A549 (cell line): ENCODE data around the gene TRAF3. TPM values are rescaled to one million over a fixed set of nuclear protein-coding genes. Genes with fewer than 3 reads are reported as not detected.

Source experiments
- ATAC-seq, 2 experiments: fragments of 200-7000 bp in 1 of 2; fragments of >200 bp in 1 of 2; cut with Nextera tagmentation in 1 of 2; cut with Tn5 transposase in 1 of 2; 3 replicates each; pipeline versions ENCODE4 v1.8.0 to v1.9.1; 2018 to 2020; ENCODE audit warnings: mild to moderate bottlenecking in 1 of 2, moderate library complexity in 1 of 2
- CTCF ChIA-PET: fragments of 300-600 bp; sonication (Branson Sonifier 250); formaldehyde crosslinking; extraction: SDS; loops from one replicate; lab custom pipeline; 2021; ENCODE audit warnings: antibody characterized with exemption, inconsistent platforms; lab: Yijun Ruan, JAX
- POLR2A ChIA-PET: fragments of 350-600 bp; formaldehyde crosslinking; extraction: SDS; loops from one replicate; lab custom pipeline; 2021; ENCODE audit warnings: antibody characterized with exemption, inconsistent platforms; lab: Yijun Ruan, JAX
- DNase-seq, 2 experiments: peaks; one replicate each; pipeline versions ENCODE4 v3.0.0 to v3.0.0-alpha.2; 2011 to 2016; ENCODE audit warnings: low read depth in 1 of 2, low spot score in 1 of 2
- FAIRE-seq: peaks from 2 replicates; lab custom pipeline; 2011; peaks lifted over from hg19 to GRCh38; lab: Jason Lieb, UNC
- H3K27ac ChIP-seq, 2 experiments: fragments of >200 bp; sonication (Bioruptor Twin); formaldehyde crosslinking; 3 replicates each; pipeline ENCODE4 v1.5.1; 2016 to 2017
- H3K4me1 ChIP-seq: fragments of >200 bp; sonication (Bioruptor Twin); formaldehyde crosslinking; 3 replicates; pipeline ENCODE4 v1.6.1; 2016
- H3K4me2 ChIP-seq: fragments of >200 bp; sonication (Bioruptor Twin); formaldehyde crosslinking; 3 replicates; pipeline ENCODE4 v1.6.1; 2016
- H3K4me3 ChIP-seq: fragments of >200 bp; sonication (Bioruptor Twin); formaldehyde crosslinking; 3 replicates; pipeline ENCODE4 v1.5.1; 2016
- H3K9me3 ChIP-seq: fragments of >200 bp; sonication (Bioruptor Twin); formaldehyde crosslinking; 3 replicates; pipeline ENCODE4 v1.6.1; 2016
- BHLHE40 ChIP-seq: IDR thresholded peaks from 2 replicates; pipeline ENCODE4 v1.6.1; 2012; ENCODE audit warnings: low read depth, low read length, inconsistent platforms
- CBX2 ChIP-seq: fragments of 200-600 bp; sonication (generic); IDR thresholded peaks from 2 replicates; pipeline ENCODE4 v1.6.1; 2016; ENCODE audit warnings: low read depth, mild to moderate bottlenecking, borderline replicate concordance
- CBX8 ChIP-seq: fragments of 200-600 bp; sonication (generic); IDR thresholded peaks from 2 replicates; pipeline ENCODE4 v1.6.1; 2016
- EP300 ChIP-seq, 2 experiments: fragments of >200 bp; sonication (Bioruptor Twin); formaldehyde crosslinking; IDR thresholded peaks; 2 replicates in 1 of 2; 3 replicates in 1 of 2; pipeline ENCODE4 v1.6.1; 2016 to 2017
- FOSB ChIP-seq: fragments of 250-450 bp; sonication (Bioruptor Pico); IDR thresholded peaks from 2 replicates; pipeline ENCODE4 v1.5.0; 2020; ENCODE audit warnings: mild to moderate bottlenecking, moderate library complexity
- FOSL2 ChIP-seq, 2 experiments: fragments of 450-650 bp in 1 of 2; fragments of >200 bp in 1 of 2; sonication (Bioruptor Twin) in 1 of 2; formaldehyde crosslinking; IDR thresholded peaks; 2 replicates each; pipeline versions ENCODE4 v1.5.0 to v1.6.1; 2016 to 2020; ENCODE audit warnings: mild to moderate bottlenecking in 1 of 2, moderate library complexity in 1 of 2
- HDAC2 ChIP-seq: fragments of 200-600 bp; sonication (generic); IDR thresholded peaks from 2 replicates; pipeline ENCODE4 v1.6.1; 2016
- HEYL ChIP-seq: fragments of 250-450 bp; sonication (Bioruptor Pico); IDR thresholded peaks from 2 replicates; pipeline ENCODE4 v1.8.0; 2021; ENCODE audit warnings: mild to moderate bottlenecking, moderate library complexity
- HOXA7 ChIP-seq: fragments of 250-450 bp; sonication (Bioruptor Pico); IDR thresholded peaks from 2 replicates; pipeline ENCODE4 v1.5.0; 2020; ENCODE audit warnings: mild to moderate bottlenecking, moderate library complexity
- HOXB5 ChIP-seq: fragments of 250-450 bp; sonication (Bioruptor Pico); IDR thresholded peaks from 2 replicates; pipeline ENCODE4 v1.5.0; 2020; ENCODE audit warnings: mild to moderate bottlenecking, moderate library complexity
- JUNB ChIP-seq: fragments of >200 bp; sonication (Bioruptor Twin); formaldehyde crosslinking; IDR thresholded peaks from 2 replicates; pipeline ENCODE4 v1.6.1; 2016
- KDM1A ChIP-seq: fragments of 200-600 bp; sonication (generic); IDR thresholded peaks from 2 replicates; pipeline ENCODE4 v1.6.1; 2016; ENCODE audit warnings: low read depth, mild to moderate bottlenecking
- KDM5A ChIP-seq: fragments of 200-600 bp; sonication (generic); IDR thresholded peaks from 2 replicates; pipeline ENCODE4 v1.6.1; 2016; ENCODE audit warnings: antibody characterized with exemption, mild to moderate bottlenecking
- MAZ ChIP-seq: fragments of 150-350 bp; IDR thresholded peaks from 2 replicates; pipeline ENCODE4 v1.6.1; 2014; ENCODE audit warnings: antibody characterized with exemption, low read depth, low read length, borderline replicate concordance
- NR3C1 ChIP-seq: fragments of >200 bp; sonication (Bioruptor Twin); formaldehyde crosslinking; IDR thresholded peaks from 3 replicates; pipeline ENCODE4 v1.6.1; 2017
- RAD21 ChIP-seq, 2 experiments: fragments of >200 bp in 1 of 2; sonication (Bioruptor Twin) in 1 of 2; formaldehyde crosslinking in 1 of 2; IDR thresholded peaks in 1 of 2; conservative IDR thresholded peaks in 1 of 2; 2 replicates in 1 of 2; 3 replicates in 1 of 2; pipeline ENCODE4 v1.6.1; 2012 to 2018; ENCODE audit warnings: inconsistent platforms in 1 of 2
- RARB ChIP-seq: fragments of 250-450 bp; sonication (Bioruptor Pico); IDR thresholded peaks from 2 replicates; pipeline ENCODE4 v1.8.0; 2021; ENCODE audit warnings: mild to moderate bottlenecking, moderate library complexity
- RNF2 ChIP-seq: fragments of 200-600 bp; sonication (generic); IDR thresholded peaks from 2 replicates; pipeline ENCODE4 v1.6.1; 2016; ENCODE audit warnings: low read depth, mild to moderate bottlenecking, antibody characterized with exemption, moderate library complexity, borderline replicate concordance
- SMC3 ChIP-seq: fragments of >200 bp; sonication (Bioruptor Twin); formaldehyde crosslinking; IDR thresholded peaks from 3 replicates; pipeline ENCODE4 v1.6.1; 2018; ENCODE audit warnings: inconsistent platforms
- ZC3H11A ChIP-seq: fragments of 450-650 bp; IDR thresholded peaks from 2 replicates; pipeline ENCODE4 v1.6.1; 2014; ENCODE audit warnings: antibody characterized with exemption, mild to moderate bottlenecking
- ZNF302 ChIP-seq: fragments of 250-450 bp; sonication (Bioruptor Pico); IDR thresholded peaks from 2 replicates; pipeline ENCODE4 v1.9.0; 2021; ENCODE audit warnings: inconsistent platforms, mild to moderate bottlenecking, moderate library complexity
- WGBS: methylation state at CpG from one replicate; pipeline ENCODE4 v1.1.6; 2017; ENCODE audit errors: missing lambda C conversion rate; 5-methylcytosine and 5-hydroxymethylcytosine counted together
- polyA plus RNA-seq, 4 experiments: library from polyadenylated mRNA; depleted of rRNA in 3 of 4; stranded (reverse); fragments of >200 nt; fragmentation: RNase III in 1 of 4; extraction: RNeasy Plus Mini Kit Qiagen cat#74134 plus additional on column Dnase treatment in 1 of 4; gene quantifications; 2 replicates in 3 of 4; 3 replicates in 1 of 4; pipeline ENCODE4 v1.2.3, GENCODE V29; 2011 to 2017
- TF ChIP-seq, protein P1 (sequence below): IDR thresholded peaks from 2 replicates; pipeline ENCODE4 v1.6.1; 2012; ENCODE audit warnings: low read depth, borderline replicate concordance
- TF ChIP-seq, protein P2 (sequence below): fragments of 250-450 bp; sonication (Bioruptor Pico); IDR thresholded peaks from 2 replicates; pipeline ENCODE4 v1.5.0; 2020; ENCODE audit warnings: low read depth, mild to moderate bottlenecking, moderate library complexity
- TF ChIP-seq, protein P3 (sequence below): fragments of >200 bp; sonication (Bioruptor Twin); formaldehyde crosslinking; IDR thresholded peaks from 3 replicates; pipeline ENCODE4 v1.5.1; 2016
- TF ChIP-seq, protein P4 (sequence below): fragments of 450-650 bp; IDR thresholded peaks from 2 replicates; pipeline ENCODE4 v1.6.1; 2014; ENCODE audit warnings: antibody characterized with exemption
- TF ChIP-seq, protein P5 (sequence below): fragments of 250-450 bp; sonication (Bioruptor Pico); IDR thresholded peaks from 2 replicates; pipeline ENCODE4 v1.5.0; 2021; ENCODE audit warnings: mild to moderate bottlenecking, moderate library complexity, borderline replicate concordance
- TF ChIP-seq, protein P6 (sequence below): fragments of >200 bp; sonication (Bioruptor Twin); formaldehyde crosslinking; IDR thresholded peaks from 3 replicates; pipeline ENCODE4 v1.6.1; 2016

The TRAF3 gene
- polyA plus RNA-seq, 2 of the 4 experiments (the other 2 are of a cell fraction), result 20.2 to 25.5 TPM

DNA sequence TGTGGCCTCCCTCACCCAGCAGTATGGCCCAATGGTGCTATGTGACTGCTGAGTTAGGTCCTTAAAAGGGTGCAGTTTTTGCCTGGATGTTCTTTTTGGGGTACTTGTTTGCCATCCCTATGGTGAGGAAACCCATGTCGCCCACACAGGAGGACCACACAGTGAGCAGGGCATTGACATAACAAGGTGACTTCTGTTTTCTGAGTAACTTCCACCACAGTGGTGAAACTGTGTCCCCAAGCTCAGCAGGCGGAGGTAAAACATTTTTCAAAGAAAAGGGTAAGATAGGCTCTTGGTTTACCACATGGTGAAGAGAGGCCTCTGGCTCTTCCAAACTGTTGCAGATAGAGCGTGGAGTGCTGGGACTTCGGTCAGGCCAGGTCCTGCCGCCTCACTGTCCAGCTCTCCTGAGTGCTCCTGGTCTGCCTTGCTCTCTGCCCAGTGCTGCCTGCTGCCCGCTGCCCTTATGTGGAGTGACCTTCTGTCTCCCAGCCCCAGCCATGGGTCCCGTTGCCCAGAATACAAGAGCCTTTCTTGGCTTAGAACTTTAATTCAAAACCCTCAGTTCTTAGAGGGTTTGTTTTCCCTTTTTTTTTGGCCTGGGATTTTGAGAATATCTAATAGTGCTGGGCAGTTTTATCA, 54.0 kb downstream of the TRAF3 start:
- Histone ChIP-seq H3K4me1 (no peaks in the 10 kb centered on the region), H3K9me3 (no peaks in the 10 kb centered on the region), H3K4me3 (no peak overlapping the region), H3K4me2 (no peak overlapping the region), H3K27ac (no peak overlapping the region)
- FAIRE-seq (no peak), DNase-seq (no peak), ATAC-seq (no peak)
- CTCF ChIA-PET, result interaction anchor here (0.5 kb wide), 1 partner anchor 60 kb away, joined by 3 read pairs; no protein-coding TSS in a partner anchor
- WGBS, result 93% methylated on average over 7 of the region's 7 CpGs
- POLR2A ChIA-PET, result no interaction called here
- TF ChIP-seq ZC3H11A, result no peak
- TF ChIP-seq NR3C1, result no peak
- TF ChIP-seq, protein P1, sequence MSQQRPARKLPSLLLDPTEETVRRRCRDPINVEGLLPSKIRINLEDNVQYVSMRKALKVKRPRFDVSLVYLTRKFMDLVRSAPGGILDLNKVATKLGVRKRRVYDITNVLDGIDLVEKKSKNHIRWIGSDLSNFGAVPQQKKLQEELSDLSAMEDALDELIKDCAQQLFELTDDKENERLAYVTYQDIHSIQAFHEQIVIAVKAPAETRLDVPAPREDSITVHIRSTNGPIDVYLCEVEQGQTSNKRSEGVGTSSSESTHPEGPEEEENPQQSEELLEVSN, result no peak
- no peak for TF ChIP-seq FOSB (CRISPR knock-in tag)
- no peak for TF ChIP-seq JUNB
- TF ChIP-seq RNF2, result no peak
- TF ChIP-seq, protein P2, sequence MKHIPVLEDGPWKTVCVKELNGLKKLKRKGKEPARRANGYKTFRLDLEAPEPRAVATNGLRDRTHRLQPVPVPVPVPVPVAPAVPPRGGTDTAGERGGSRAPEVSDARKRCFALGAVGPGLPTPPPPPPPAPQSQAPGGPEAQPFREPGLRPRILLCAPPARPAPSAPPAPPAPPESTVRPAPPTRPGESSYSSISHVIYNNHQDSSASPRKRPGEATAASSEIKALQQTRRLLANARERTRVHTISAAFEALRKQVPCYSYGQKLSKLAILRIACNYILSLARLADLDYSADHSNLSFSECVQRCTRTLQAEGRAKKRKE (CRISPR knock-in tag), result no peak
- TF ChIP-seq HOXB5 (CRISPR knock-in tag), result no peak
- TF ChIP-seq KDM1A, result no peak
- no peak for TF ChIP-seq CBX8
- no peak for TF ChIP-seq MAZ
- TF ChIP-seq ZNF302 (CRISPR knock-in tag), result no peak
- TF ChIP-seq, protein P3, sequence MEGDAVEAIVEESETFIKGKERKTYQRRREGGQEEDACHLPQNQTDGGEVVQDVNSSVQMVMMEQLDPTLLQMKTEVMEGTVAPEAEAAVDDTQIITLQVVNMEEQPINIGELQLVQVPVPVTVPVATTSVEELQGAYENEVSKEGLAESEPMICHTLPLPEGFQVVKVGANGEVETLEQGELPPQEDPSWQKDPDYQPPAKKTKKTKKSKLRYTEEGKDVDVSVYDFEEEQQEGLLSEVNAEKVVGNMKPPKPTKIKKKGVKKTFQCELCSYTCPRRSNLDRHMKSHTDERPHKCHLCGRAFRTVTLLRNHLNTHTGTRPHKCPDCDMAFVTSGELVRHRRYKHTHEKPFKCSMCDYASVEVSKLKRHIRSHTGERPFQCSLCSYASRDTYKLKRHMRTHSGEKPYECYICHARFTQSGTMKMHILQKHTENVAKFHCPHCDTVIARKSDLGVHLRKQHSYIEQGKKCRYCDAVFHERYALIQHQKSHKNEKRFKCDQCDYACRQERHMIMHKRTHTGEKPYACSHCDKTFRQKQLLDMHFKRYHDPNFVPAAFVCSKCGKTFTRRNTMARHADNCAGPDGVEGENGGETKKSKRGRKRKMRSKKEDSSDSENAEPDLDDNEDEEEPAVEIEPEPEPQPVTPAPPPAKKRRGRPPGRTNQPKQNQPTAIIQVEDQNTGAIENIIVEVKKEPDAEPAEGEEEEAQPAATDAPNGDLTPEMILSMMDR, result no peak

DNA sequence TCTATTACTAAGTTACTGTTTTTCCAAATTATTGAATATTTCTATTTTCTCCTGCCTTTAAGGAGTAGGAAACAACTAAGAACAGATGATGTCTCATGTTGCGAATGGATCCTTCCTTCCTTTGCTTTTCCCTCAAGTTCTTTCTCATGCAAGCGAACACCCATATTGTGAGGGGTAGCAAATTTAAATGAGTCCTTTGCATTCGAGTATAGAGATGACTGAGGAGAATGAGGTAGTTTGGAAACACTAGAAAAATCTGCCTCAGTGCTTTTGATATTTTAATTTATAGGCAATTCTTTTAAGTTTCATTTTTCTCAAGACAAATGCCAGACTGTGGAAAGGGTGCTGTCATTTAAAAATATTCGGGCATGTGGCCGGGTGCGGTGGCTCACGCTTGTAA, 56.1 kb downstream of the TRAF3 start:
- 95% methylated on average over 7 of the region's 7 CpGs for WGBS
- no peak for DNase-seq
- FAIRE-seq, result no peak
- TF ChIP-seq RAD21 (conservative IDR thresholded peaks at IDR 0.05 in 1 of 2, IDR thresholded peaks at IDR 0.05 in 1 of 2), result no peak
- TF ChIP-seq EP300 (IDR thresholded peaks at IDR 0.05), result no peak
- no peak for TF ChIP-seq RARB (CRISPR knock-in tag)
- TF ChIP-seq RNF2, result no peak
- TF ChIP-seq FOSL2 (IDR thresholded peaks at IDR 0.05), result no peak
- TF ChIP-seq FOSL2 (CRISPR knock-in tag; IDR thresholded peaks at IDR 0.05), result no peak
- TF ChIP-seq, protein P4, sequence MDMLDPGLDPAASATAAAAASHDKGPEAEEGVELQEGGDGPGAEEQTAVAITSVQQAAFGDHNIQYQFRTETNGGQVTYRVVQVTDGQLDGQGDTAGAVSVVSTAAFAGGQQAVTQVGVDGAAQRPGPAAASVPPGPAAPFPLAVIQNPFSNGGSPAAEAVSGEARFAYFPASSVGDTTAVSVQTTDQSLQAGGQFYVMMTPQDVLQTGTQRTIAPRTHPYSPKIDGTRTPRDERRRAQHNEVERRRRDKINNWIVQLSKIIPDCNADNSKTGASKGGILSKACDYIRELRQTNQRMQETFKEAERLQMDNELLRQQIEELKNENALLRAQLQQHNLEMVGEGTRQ, result no peak
- no peak for TF ChIP-seq JUNB
- no peak for TF ChIP-seq CBX2
- TF ChIP-seq, protein P1, result no peak
- no peak for TF ChIP-seq SMC3
- no peak for TF ChIP-seq FOSB (CRISPR knock-in tag)
- TF ChIP-seq KDM5A, result no peak
- no peak for TF ChIP-seq HOXA7 (CRISPR knock-in tag)
- no peak for TF ChIP-seq HEYL (CRISPR knock-in tag)
- TF ChIP-seq, protein P5, sequence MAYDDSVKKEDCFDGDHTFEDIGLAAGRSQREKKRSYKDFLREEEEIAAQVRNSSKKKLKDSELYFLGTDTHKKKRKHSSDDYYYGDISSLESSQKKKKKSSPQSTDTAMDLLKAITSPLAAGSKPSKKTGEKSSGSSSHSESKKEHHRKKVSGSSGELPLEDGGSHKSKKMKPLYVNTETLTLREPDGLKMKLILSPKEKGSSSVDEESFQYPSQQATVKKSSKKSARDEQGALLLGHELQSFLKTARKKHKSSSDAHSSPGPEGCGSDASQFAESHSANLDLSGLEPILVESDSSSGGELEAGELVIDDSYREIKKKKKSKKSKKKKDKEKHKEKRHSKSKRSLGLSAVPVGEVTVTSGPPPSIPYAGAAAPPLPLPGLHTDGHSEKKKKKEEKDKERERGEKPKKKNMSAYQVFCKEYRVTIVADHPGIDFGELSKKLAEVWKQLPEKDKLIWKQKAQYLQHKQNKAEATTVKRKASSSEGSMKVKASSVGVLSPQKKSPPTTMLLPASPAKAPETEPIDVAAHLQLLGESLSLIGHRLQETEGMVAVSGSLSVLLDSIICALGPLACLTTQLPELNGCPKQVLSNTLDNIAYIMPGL (CRISPR knock-in tag), result no peak
- no peak for TF ChIP-seq NR3C1
- TF ChIP-seq BHLHE40, result no peak
- TF ChIP-seq, protein P6, sequence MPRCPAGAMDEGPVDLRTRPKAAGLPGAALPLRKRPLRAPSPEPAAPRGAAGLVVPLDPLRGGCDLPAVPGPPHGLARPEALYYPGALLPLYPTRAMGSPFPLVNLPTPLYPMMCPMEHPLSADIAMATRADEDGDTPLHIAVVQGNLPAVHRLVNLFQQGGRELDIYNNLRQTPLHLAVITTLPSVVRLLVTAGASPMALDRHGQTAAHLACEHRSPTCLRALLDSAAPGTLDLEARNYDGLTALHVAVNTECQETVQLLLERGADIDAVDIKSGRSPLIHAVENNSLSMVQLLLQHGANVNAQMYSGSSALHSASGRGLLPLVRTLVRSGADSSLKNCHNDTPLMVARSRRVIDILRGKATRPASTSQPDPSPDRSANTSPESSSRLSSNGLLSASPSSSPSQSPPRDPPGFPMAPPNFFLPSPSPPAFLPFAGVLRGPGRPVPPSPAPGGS, result no peak
- no peak for TF ChIP-seq HDAC2
- TF ChIP-seq, all 56 proteins: peak for 0
- Histone ChIP-seq H3K9me3 (no peaks in the 10 kb centered on the region), H3K27ac (no peak overlapping the region), H3K4me3 (no peak overlapping the region), H3K4me2 (no peak overlapping the region), H3K4me1 (no peaks in the 10 kb centered on the region)
- ATAC-seq, result no peak
- ChIA-PET CTCF (no interaction called here), POLR2A (no interaction called here)
